ENCODE measurements around the gene AGR2. TPM values are rescaled to one million over a fixed set of nuclear protein-coding genes. Genes with fewer than 3 reads are reported as not detected.

Gene AGR2
- total and polyA plus RNA-seq, 7 donors, result 0.07 to 0.20 (median 0.17) TPM; not detected in 4

- WGBS, 3 donors, result 82 to 95% (median 86%) methylated on average over 12 of the region's 12 CpGs
- Histone ChIP-seq H3K4me1 (no peaks in the 10 kb centered on the region), H3K27me3 (ENCODE audit: insufficient read depth in 3 of 3, low read length in 2 of 3) (peaks cover 0 to 1% (median 0%) of the 10 kb centered on the region in 3 donors), H3K36me3 (ENCODE audit: insufficient read depth in 1 of 2, low read depth in 1 of 2) (no peaks in the 10 kb centered on the region), H3K27ac (no peak overlapping the region), H3K4me3 (no peak overlapping the region), H3K9me3 (no peaks in the 10 kb centered on the region)
- ATAC-seq (no peak), DNase-seq (no peak)
- TF ChIP-seq CTCF (IDR thresholded peaks at IDR 0.05), result no peak
- intact Hi-C loops (cut with DNase I), result no loop called here
Observed at GRCh38 chr7:16849296-16850148, 44.7 kb upstream of the AGR2 start.

- Histone ChIP-seq H3K27me3 (ENCODE audit: insufficient read depth in 3 of 3, low read length in 2 of 3) (peaks cover 0 to 2% (median 0%) of the 10 kb centered on the region in 3 donors), H3K4me3 (no peak overlapping the region), H3K27ac (no peak overlapping the region), H3K4me1 (no peaks in the 10 kb centered on the region), H3K36me3 (ENCODE audit: insufficient read depth in 1 of 2, low read depth in 1 of 2) (no peaks in the 10 kb centered on the region), H3K9me3 (no peaks in the 10 kb centered on the region)
- WGBS, 3 donors, result 54 to 59% (median 57%) methylated on average over 6 of the region's 6 CpGs
- intact Hi-C loops (cut with DNase I), result no loop called here
- DNase-seq, result no peak
- TF ChIP-seq CTCF (IDR thresholded peaks at IDR 0.05), result no peak
- no peak for ATAC-seq
Observed at GRCh38 chr7:16847381-16847860, 42.6 kb upstream of the AGR2 start.

GRCh38 chr7:16846601-16847165 is 41.9 kb upstream of the AGR2 start:
- no peak for DNase-seq
- no peak for ATAC-seq
- TF ChIP-seq CTCF (IDR thresholded peaks at IDR 0.05), result no peak
- intact Hi-C loops (cut with DNase I), result no loop called here
- Histone ChIP-seq H3K27ac (no peak overlapping the region), H3K36me3 (ENCODE audit: insufficient read depth in 1 of 2, low read depth in 1 of 2) (no peaks in the 10 kb centered on the region), H3K4me1 (no peaks in the 10 kb centered on the region), H3K4me3 (no peak overlapping the region), H3K27me3 (ENCODE audit: insufficient read depth in 3 of 3, low read length in 2 of 3) (peaks cover 0 to 2% (median 0%) of the 10 kb centered on the region in 3 donors), H3K9me3 (no peaks in the 10 kb centered on the region)
- WGBS, 3 donors, result 29 to 39% (median 37%) methylated on average over 2 of the region's 2 CpGs

GRCh38 chr7:16845746-16846145 is 40.9 kb upstream of the AGR2 start:
- no peaks in the 10 kb centered on the region for H3K4me1 ChIP-seq
- H3K27me3 ChIP-seq (ENCODE audit: insufficient read depth in 3 of 3, low read length in 2 of 3), result peaks cover 0 to 2% (median 0%) of the 10 kb centered on the region in 3 donors
- intact Hi-C loops (cut with DNase I), result no loop called here
- no peak for TF ChIP-seq CTCF (IDR thresholded peaks at IDR 0.05)
- H3K9me3 ChIP-seq, result no peaks in the 10 kb centered on the region
- ATAC-seq (no peak), DNase-seq (no peak)
- no peaks in the 10 kb centered on the region for H3K36me3 ChIP-seq (ENCODE audit: insufficient read depth in 1 of 2, low read depth in 1 of 2)
- no peak overlapping the region for H3K4me3 ChIP-seq
- H3K27ac ChIP-seq, result no peak overlapping the region
